NB4 (cell line): ENCODE results near the gene JPT2.
A peak's percentile ranks its signal among the peaks of the same experiment; 100 is the strongest.

Source experiments
- DNase-seq: peaks from one replicate; pipeline ENCODE4 v3.0.0; 2010; ENCODE audit warnings: low read depth
- H3K4me3 ChIP-seq: one replicate; pipeline ENCODE4 v1.5.1; 2011; ENCODE audit warnings: mild to moderate bottlenecking, low read depth, low read length, moderate library complexity
- CTCF ChIP-seq: IDR thresholded peaks from one replicate; pipeline ENCODE4 v1.5.1; 2012; ENCODE audit warnings: low read depth, low read length
- MAX ChIP-seq: IDR thresholded peaks from 2 replicates; pipeline ENCODE4 v1.6.1; 2011; ENCODE audit warnings: low read depth, low read length
- MYC ChIP-seq: IDR thresholded peaks from 2 replicates; pipeline ENCODE4 v1.6.1; 2011; ENCODE audit warnings: low read depth, low read length
- POLR2A ChIP-seq: IDR thresholded peaks from 2 replicates; pipeline ENCODE4 v1.6.1; 2011; ENCODE audit warnings: mild to moderate bottlenecking; ENCODE audit not compliant: insufficient read length; ENCODE audit errors: extremely low read depth

JPT2 gene

GRCh38 chr16:1643521-1643920 lies 34.6 kb upstream of the JPT2 start:
- no peak overlapping the region for H3K4me3 ChIP-seq
- DNase-seq, result no peak
- TF ChIP-seq CTCF (no peak), POLR2A (no peak), MYC (no peak), MAX (no peak)

- no peak overlapping the region for H3K4me3 ChIP-seq
- 0 out of 2 replicates have a peak, but pooled peaks have one; percentile 11 for TF ChIP-seq MAX
- TF ChIP-seq MYC, result no peak
- peak; percentile 49 for DNase-seq
Measured at GRCh38 chr16:1645914-1646525, 32.1 kb upstream of the JPT2 start.

- no peak for DNase-seq
- TF ChIP-seq MAX, result 0 out of 2 replicates have a peak, but pooled peaks have one; percentile 12
- no peak for TF ChIP-seq POLR2A
- no peak overlapping the region for H3K4me3 ChIP-seq
Measured at GRCh38 chr16:1647856-1648255, 30.2 kb upstream of the JPT2 start.

- no peak overlapping the region for H3K4me3 ChIP-seq
- DNase-seq, result no peak
- no peak for TF ChIP-seq MAX
- no peak for TF ChIP-seq CTCF
- TF ChIP-seq POLR2A, result no peak
- TF ChIP-seq MYC, result no peak
Measured at GRCh38 chr16:1650131-1650530, 27.9 kb upstream of the JPT2 start.

GRCh38 chr16:1651094-1651973 lies 26.7 kb upstream of the JPT2 start:
- no peak overlapping the region for H3K4me3 ChIP-seq
- TF ChIP-seq CTCF (no peak), MYC (no peak), MAX (no peak), POLR2A (no peak)
- peak; percentile 15 for DNase-seq

- DNase-seq, result no peak
- no peak overlapping the region for H3K4me3 ChIP-seq
- no peak for TF ChIP-seq POLR2A
- no peak for TF ChIP-seq CTCF
- no peak for TF ChIP-seq MAX
- no peak for TF ChIP-seq MYC
Measured at GRCh38 chr16:1651974-1652312, 26.1 kb upstream of the JPT2 start.
